HL-60/S4 treated with retinoic acid at 250 ng/mL for 4 days and 3 days (cell line): ENCODE data around the gene MINDY4.

Source experiments
- in situ Hi-C: fragments of 300-500 bp; cut with MboI; formaldehyde crosslinking; loops from 2 replicates; pipeline ENCODE4 v1.7.0; 2022; ENCODE audit warnings: low sequenced_read_pairs

Gene MINDY4

DNA sequence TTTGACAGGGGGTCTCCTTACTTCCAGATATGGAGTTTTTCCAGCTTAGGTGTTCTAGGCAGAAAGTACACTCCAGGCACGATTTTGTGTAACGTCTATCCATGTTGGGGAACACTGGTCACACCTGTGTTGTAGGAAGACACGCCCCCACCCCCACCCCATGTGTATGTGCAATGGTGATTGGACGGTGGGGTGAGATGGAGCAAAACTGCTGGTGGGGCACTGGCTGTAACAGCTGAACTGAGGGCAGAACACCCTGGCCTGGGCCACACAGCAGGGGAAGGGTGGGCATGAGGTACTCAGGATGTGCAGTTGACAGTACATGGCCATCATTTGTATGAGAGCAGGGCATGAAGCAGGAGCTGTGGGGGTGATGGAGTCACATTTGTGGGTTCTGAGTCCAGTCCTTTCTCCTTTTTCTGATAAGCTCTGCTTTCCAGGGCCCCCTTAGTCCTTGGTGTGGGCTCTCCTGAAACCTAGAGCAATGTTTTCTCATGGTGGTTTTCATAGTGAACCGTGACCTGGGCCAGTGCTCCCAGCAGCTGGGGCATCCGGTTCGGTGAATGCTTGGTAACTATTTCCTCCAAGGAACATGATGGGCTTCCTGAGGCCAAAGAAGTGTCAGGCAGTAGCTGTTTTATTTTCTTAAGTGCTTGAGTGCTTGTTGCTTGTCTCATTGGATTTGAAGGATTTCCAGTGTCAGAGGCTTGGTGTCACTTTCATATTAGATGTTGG lies 77.1 kb downstream of the MINDY4 start:
- in situ Hi-C loops: no loop called here

DNA sequence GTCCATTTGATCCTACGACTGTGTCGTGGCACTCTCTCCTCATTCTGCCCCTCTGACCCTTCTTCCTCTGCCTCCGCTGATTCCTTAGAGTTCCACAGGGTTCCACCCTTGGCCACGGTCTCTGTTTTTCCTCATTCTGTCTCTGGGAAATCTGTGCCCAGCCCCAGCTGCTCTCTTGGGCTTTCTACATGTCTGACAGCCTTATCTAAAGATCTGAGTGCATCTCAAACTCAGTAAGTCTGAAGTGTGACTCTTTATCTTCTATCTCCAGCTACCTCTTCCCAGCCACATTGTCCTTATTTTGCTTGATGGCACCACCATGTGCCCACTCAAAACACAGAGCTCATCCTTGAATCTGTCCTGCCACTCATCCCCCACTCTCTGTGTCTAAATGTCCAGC lies 78.3 kb downstream of the MINDY4 start:
- in situ Hi-C loops: no loop called here

DNA sequence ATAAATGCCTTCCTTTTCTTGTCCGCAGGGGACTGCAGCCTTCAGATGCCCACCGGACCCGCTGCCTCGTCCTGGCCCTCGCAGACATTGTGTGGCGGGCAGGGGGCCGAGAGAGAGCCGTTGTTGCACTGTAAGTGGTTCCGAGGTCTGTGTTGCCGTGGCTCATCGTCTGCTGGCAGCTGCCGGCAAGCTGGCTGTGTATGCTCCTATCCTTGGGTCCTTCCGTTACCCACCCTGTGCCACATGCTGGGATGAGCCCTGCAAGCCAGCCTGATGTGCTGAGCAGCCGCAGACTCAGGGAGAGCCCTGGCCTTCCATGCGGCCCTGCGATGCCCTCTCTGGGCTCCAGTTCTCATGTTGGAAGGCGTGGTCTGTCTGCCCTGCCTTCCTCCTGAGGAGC lies 79.2 kb downstream of the MINDY4 start:
- in situ Hi-C loops: no loop called here

DNA sequence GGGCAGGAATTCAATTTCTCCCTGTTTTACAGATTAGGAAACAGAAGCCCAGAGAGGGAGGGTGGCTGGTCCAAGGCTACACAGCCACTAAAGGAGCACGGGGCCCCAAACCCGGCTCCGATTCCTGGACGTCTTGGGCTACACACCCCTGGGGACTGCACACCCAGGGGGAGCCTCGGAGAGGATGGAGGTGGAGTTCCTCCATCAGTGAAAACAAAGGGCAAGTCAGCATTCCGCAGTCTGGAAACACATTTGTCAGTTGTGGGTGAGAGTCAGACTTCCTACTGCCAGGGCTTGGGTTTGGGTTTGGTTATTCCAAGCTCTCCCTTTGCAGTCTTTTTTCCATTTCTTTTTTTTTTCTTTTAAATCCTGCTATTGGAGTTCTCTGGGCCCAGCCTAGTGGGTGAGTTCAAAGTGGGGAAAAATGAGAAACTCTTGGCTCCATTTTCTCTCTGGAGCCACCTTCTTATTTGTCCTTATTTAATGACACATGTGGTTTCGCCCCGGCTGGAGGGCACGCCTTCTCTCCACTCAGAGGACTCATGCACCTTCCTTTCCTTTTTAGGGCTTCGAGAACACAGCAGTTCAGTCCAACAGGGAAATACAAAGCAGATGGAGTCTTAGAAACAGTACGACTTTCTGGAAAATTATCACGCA lies 80.6 kb downstream of the MINDY4 start:
- in situ Hi-C loops: no loop called here

DNA sequence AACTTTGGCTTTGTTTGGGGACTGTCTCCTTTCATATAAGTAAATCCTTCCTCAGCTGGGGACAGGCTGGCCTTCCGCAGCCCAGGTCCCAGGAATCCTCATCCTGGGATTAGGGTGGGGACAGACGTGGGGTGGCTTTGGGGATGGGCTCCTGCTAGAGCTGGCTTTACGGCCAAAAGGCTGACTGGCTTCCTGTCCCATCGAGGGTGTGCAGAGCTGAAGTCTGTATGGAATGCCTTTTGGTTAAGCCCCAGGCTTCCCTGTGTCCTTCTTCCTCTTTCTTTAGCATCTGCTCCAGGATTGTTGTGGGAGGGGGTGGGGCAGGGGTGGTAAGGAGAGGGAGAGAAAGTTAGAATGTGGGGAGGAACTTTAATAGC lies 81.1 kb downstream of the MINDY4 start:
- in situ Hi-C loops: no loop called here

DNA sequence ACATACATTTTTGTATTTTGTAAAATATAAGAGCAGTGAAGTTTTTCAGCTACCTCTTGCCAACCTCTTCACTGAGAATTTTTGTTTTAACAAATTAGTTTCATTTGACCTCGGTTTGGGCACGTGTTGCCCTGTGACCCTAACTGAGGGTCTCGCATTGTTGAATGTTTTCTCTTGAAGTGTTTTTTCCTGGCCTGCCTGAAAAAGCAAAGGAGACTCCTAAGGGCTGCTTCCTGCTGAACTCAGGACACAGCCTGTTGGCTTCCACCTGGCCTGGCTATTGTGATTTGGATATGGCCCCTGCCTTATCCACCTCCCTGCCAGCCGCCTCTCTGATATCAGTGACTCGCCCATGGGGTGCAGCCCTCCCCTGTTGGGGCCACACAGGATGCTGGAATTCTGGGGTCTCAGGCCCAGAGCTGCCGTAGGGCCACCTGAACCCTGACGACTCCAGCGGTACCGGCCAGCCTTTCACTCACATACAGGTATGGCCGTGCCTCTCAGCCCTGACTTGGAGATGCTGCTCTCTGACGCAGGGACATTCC lies 81.6 kb downstream of the MINDY4 start:
- in situ Hi-C loops: no loop called here

DNA sequence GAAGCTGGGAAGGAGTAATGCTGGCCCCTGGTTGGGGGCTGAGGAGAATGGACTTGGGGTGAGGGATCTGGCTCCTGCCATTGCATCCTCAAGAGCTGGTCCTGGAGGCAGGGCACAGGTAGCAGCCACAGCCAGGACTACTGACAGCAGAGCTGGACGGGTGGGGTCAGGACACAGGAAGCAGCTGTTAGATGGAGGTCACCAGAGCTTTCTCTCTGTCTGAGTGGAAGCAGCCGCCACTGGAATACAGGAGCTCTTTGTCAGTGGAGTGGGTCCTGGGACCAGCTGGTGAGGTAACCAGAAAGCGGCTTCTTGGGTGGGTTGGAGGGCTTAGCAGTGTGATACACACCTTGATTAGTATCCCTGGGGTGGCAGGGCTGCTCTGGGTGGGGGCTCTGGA lies 82.4 kb downstream of the MINDY4 start:
- in situ Hi-C loops: no loop called here

DNA sequence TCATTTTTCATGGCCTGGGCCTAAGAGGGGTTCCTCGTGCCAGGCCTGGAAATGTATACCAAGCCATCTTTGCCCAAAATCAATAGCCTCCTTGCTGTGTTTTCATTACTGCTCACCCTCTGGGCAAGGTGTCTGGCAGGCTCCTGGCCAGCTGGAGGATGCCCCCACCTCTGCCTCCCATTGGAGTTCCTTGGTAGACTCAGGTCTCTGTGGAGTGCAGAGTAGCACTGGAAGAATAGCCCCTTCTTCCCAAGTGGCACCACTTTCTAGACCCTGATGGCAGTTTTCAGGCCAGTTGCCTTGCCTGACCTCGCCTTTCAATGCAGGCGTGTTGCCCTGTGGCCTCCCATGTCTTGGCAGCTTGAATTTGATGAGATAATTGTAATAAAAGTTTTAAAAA lies 84.7 kb downstream of the MINDY4 start:
- in situ Hi-C loops: no loop called here

DNA sequence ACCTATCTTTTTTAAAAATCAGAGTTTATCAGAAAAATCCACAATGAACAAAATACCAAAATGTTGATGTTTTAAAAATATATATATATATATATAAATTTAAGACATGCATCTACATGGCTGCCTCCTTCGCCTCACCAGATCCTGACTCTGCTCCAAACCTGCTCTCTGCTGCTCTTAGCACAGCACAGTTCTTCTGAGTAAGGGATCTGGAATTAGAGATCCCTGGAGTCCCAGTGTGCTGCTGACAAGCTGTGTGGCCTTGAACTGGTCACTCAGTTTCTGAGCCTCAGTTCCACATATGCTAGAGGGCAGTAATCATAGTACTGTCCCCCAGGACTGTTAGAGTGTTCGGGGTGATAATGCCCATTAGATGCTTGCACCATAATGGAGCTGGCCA lies 87.4 kb downstream of the MINDY4 start:
- in situ Hi-C loops: no loop called here

DNA sequence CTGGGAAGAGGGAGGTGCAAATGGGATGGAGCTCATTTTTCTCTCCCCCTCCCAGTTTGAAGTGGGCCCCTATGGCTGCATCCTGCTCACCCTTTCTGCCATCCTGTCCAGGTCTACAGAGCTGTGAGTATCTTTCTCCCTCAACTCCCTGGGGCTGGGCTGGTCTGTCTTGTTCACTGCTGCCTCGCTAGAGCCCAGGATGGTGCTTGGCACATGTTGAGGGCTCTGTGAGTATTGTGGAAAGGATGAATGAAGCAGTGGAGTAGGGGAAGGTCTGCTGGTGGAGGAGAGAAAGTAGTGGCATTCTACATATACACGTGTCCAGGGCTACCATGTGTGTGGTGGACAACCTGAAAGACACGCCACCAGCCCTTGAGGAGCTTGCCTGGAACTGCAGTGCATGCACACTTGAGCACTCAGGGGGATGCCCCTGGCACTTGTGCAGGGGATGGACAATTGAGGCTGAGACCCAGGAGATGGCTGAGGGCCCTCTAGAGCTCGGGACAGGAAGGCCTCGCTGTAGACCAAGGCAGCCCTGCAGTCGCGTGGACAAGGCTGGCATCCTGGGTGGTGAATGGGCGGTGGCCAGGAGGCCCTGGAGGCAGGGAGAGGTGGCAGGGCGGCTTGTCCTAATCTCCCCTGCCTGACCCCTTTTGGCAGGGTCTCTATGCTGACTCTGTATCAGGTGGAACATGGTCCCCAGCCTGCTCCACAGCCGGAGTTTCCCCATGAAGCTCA lies 88.2 kb downstream of the MINDY4 start:
- in situ Hi-C loops: no loop called here

DNA sequence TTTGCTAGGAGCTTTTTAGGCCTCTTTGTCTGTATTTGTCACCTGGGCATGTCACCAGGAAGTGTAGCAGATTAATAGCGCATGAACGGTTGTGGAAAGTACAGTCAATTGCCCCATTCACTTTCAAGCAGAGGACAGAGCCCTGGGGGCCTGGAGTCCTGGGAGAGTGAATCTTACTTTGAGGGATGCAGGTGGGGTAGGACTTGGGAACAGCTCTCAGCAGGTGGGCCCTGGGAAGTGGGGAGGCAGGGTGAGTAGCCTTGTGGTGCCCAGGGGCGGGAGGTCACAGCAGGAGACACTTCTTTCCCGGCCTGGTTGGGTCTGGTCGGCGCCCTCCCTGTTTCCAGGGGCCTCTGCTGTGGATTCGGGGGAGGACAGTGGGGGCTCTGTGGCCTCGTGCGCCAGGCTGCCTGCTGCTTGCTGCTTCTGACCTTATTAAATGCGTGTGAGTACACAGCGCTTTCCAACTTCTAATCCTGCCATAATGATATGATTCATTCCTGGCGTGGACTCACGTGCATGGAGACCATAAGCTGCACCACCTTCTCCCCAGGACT lies 88.8 kb downstream of the MINDY4 start:
- in situ Hi-C loops: no loop called here

DNA sequence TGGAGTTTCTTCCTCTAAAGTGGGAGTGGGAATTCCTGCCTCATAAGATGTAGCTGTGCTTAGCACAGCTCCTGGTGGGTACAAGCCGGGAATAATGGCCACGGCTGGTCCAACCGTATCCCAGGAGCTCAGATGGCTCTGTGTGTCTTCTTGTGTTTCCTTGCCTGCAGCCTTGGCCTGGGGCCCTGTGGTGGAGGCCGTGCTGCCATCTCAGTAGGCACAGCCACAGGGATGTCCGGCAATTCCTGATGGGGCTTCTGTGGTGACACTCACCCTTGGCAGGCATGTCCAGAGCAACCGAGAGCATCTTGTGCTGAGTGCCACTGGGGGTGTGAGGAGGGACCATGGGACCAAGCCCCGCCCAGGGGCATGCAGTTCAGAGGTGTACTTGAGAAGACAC lies 90.4 kb downstream of the MINDY4 start:
- in situ Hi-C loops: no loop called here

DNA sequence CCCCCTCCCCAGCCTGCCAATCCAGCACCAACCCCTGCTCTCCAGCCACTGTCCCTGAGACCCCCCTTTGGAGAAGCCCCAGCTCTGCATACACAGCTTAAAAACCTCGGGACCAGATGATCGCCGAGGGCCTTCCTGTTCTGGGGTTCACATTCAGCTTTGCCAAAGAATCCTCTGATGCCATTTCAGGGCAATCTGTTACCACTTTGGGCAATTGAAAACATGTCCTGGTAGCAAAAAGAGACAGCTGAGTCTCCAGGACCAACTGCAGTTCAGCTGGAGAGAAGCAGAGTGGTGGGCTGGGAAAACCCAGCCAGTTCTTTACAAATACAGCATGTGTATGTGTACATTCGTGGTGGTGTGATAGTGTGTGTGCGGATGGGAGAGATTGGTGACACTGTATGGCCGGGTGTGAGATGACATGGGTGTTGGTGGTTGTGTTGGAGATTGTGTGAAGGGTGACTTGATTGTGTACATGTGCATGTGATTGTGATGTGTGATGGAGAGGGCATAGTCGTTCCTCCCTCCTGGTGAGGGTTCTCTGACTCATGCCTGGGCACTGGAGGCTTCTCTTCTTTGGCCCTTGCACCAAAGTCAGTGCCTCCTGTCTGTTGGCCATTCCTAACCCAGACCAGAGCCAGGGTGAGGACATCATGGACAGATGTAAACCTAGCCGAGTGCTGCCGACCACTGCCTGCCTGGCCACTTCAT lies 91.9 kb downstream of the MINDY4 start:
- in situ Hi-C loops: no loop called here

DNA sequence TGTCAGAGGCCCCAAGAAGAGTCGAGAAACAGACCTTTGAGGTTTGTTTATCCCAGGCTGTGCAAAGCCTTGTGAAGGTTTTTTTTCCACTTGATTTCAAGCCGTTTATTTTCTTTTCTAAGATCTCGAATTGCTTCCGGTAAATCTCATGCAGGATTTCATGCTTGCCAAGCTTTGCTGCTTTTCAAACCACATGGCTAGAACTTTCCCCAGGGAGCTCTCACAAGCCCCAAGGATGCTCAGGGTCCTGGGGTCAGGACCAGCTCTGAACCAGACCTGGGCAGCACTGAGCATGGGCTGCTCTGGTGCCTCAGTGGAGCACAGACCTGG lies 92.5 kb downstream of the MINDY4 start:
- in situ Hi-C loops: no loop called here

DNA sequence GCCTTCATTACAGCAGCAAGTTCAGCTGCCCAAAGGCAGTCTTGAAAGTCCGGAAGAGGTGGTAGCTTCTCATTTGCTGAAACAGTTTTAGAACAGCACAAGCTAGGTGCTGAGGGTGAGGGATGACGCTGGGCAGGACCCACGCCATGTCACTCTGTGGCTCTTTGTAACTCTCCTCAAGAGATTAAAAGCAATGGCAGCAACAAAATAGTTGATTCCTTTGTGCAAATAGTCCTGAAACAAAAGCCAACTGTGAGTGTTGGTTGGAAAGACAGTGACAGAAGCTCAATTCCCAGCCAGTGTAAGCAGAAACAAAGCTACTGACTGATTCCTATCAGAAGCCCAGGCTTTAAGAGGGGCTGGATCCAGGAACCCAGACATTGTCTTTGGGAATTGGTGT lies 92.9 kb downstream of the MINDY4 start:
- in situ Hi-C loops: no loop called here

DNA sequence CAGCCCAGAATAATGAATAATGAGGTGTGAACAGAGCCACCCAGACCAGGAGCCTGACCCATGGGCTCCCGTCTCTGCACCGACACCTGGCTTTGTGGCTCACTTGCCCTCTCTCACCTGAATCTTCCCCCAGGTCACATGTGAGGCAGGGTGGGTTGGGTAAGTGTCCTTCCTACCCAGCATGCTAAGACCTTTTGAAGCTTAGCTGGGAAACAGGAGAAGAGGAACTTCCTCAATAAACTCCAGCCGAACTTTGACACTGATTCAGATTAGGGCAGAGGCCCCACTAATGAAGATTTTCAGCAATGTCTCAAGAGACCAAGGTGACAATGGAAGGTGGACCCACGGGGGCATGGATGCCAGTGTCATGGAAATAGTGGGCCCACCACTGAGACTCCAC lies 93.9 kb downstream of the MINDY4 start:
- in situ Hi-C loops: no loop called here

DNA sequence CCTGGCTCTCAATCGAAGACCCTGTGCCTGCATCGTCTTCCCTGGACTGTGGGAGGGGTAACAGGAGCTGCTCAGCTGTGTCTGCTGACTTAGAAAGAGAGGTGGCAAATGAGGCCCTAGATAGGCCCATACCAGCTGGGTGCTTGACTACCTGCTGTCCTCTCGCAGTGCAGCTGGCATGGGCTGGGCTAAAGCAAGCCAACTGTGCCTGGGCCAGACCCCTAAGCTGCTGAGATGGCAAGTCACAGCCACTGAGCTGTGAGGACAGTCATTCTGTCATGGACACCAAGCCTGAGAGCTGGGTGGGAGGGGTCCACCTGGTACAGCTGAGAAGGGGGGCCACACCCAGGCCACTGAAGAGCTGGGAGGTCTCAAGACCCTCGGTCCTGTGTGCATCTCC lies 94.6 kb downstream of the MINDY4 start:
- in situ Hi-C loops: no loop called here

DNA sequence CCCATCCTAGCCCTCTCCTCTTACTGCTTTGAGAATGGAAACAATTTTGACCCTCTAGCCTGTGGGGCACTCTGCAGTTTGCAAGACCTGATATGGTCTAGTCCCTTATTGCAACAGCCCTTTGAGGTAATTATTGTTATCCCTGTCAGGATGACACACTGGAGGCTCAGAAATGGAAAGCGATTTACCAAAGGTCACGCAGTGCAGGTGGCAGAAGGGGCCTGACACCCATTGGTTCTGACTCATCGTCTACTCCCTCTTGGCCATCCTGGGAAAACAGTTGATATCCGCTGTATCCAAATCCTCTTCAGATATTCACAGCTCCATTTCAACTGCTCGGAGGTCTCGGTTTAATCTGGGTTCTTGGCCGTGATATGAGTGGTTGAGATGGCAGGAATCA lies 95.7 kb downstream of the MINDY4 start:
- in situ Hi-C loops: no loop called here

DNA sequence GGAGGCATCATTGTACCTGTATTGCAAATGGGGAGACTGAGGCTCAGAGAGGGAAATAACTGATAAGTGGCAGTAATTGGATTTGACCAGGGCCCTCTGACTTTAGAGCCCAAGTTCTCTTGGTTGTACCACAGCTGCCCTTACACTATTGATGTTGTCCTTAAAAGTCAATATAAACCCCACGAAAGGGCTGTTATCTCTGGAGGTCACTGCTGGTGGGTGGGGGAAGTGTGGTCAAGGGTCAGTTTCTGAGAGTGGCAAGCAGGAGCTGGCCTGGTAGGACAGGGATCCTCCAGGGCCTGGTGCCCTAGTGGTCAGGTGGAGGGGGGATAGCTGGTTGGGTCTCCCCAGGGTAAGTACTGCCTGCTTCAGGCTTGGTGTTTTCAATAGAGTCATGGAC lies 96.3 kb downstream of the MINDY4 start:
- in situ Hi-C loops: no loop called here

DNA sequence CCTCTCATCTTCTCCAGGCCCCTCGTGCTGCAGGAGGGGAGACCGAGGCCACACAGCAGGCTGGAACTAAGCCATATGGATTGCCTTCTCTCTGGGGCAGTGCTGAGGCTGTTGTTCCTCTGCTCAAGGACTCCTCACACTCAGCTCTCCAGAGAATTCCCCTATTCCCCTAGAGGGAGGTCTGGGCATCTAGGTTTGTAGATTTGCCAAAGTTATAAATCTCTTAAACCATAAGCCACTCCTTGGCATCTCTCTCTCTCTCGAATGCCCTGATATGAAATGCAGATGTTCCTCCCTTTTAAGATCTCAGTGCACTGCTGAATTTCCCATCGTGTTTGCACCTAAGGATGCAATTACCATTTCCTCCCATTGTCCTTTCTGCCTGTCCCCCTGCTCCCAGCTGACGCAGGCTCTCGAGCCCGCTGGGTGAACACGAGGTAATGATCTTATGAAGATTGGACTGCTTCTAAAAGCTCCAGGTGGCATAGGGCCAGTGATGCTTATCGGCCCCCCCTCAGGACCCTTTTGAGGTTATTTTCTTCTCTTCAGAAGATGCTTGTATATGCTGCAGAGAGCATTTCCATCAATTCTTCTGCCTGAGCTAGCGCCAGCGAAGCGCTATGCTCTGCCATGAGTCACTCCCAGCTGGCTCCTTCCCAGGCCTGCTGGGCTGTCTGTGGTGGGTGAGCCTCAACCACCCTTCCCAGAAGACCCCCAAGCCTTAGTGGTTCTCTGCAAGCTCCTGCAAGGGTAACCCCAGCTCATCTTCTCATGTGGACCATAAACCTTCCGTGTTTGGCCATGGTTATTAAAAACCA lies 98.8 kb downstream of the MINDY4 start:
- in situ Hi-C loops: no loop called here
